Neural cell (in vitro differentiated cells): ENCODE results near the gene NIT1. TPM values are rescaled to one million over a fixed set of nuclear protein-coding genes. Genes with fewer than 3 reads are reported as not detected.

ENCODE experiments used
- H2AFZ ChIP-seq: fragments of 200-600, 300-800 bp; sonication (generic), shearing (Covaris generic); 2 replicates; pipeline ENCODE4 v1.6.0; 2014; ENCODE audit warnings: low read depth, mild to moderate bottlenecking, antibody characterized with exemption, low read length, moderate library complexity
- H3F3A ChIP-seq: fragments of 200-600 bp; shearing (Covaris generic); 2 replicates; pipeline ENCODE4 v1.6.1; 2016; ENCODE audit warnings: mild to moderate bottlenecking, moderate library complexity, mixed read lengths, antibody characterized with exemption, low read length; ENCODE audit not compliant: insufficient read depth, poor library complexity, severe bottlenecking
- H3K27ac ChIP-seq: fragments of 200-600, 300-800 bp; sonication (generic), shearing (Covaris generic); 2 replicates; pipeline ENCODE4 v1.5.1; 2014; ENCODE audit warnings: mild to moderate bottlenecking, low read length, moderate library complexity
- H3K27me3 ChIP-seq: fragments of 300-800, 200-600 bp; sonication (generic), shearing (Covaris generic); 2 replicates; pipeline ENCODE4 v1.6.0; 2014; ENCODE audit warnings: mild to moderate bottlenecking, low read depth, low read length, moderate library complexity; ENCODE audit not compliant: insufficient read depth
- H3K36me3 ChIP-seq: fragments of 300-800, 200-600 bp; sonication (generic), shearing (Covaris generic); 2 replicates; pipeline ENCODE4 v1.5.1; 2014; ENCODE audit warnings: mild to moderate bottlenecking, antibody characterized with exemption, low read length, moderate library complexity; ENCODE audit not compliant: insufficient read depth
- H3K4me2 ChIP-seq: fragments of 300-800, 200-600 bp; sonication (generic), shearing (Covaris generic); 2 replicates; pipeline ENCODE4 v1.6.0; 2014; ENCODE audit warnings: mild to moderate bottlenecking, low read length
- H3K4me3 ChIP-seq: fragments of 300-800, 200-600 bp; sonication (generic), shearing (Covaris generic); 2 replicates; pipeline ENCODE4 v1.5.1; 2014; ENCODE audit warnings: mild to moderate bottlenecking, low read length, moderate library complexity
- H3K79me2 ChIP-seq: fragments of 200-600 bp; shearing (Covaris generic); replicated peaks from 2 replicates; pipeline ENCODE4 v1.6.0; 2014; ENCODE audit warnings: mild to moderate bottlenecking, low read length, moderate library complexity; ENCODE audit not compliant: insufficient read depth
- H3K9ac ChIP-seq: fragments of 300-800, 200-600 bp; sonication (generic), shearing (Covaris generic); 2 replicates; pipeline ENCODE4 v1.6.1; 2016; ENCODE audit warnings: mild to moderate bottlenecking, low read length, mixed read lengths
- H3K9me2 ChIP-seq: fragments of 200-600 bp; shearing (Covaris generic); 2 replicates; pipeline ENCODE4 v1.6.1; 2016; ENCODE audit warnings: mild to moderate bottlenecking, low read length, mixed read lengths; ENCODE audit not compliant: insufficient read depth
- H3K9me3 ChIP-seq: fragments of 200-600, 300-800 bp; sonication (generic), shearing (Covaris generic); 2 replicates; pipeline ENCODE4 v1.6.1; 2016; ENCODE audit warnings: mild to moderate bottlenecking, mixed run types, low read length, moderate library complexity, mixed read lengths
- H4K20me1 ChIP-seq: fragments of 200-600 bp; shearing (Covaris generic); 2 replicates; pipeline ENCODE4 v1.6.1; 2016; ENCODE audit warnings: mild to moderate bottlenecking, mixed run types; ENCODE audit not compliant: insufficient read depth
- CTCF ChIP-seq: fragments of 450-650 bp; IDR thresholded peaks from 2 replicates; pipeline ENCODE4 v1.5.1; 2014; ENCODE audit warnings: antibody characterized with exemption, mild to moderate bottlenecking, moderate library complexity; ENCODE audit not compliant: poor library complexity, severe bottlenecking
- EP300 ChIP-seq: fragments of 450-650 bp; conservative IDR thresholded peaks from 2 replicates; pipeline ENCODE4 v1.6.1; 2014; ENCODE audit warnings: antibody characterized with exemption, mild to moderate bottlenecking, moderate library complexity; ENCODE audit not compliant: poor library complexity, severe bottlenecking
- EZH2 ChIP-seq: fragments of 200-600, 300-800 bp; shearing (Covaris generic), sonication (generic); IDR thresholded peaks from 2 replicates; pipeline ENCODE4 v1.6.1; 2014; ENCODE audit warnings: antibody characterized with exemption, low read length, borderline replicate concordance, mild to moderate bottlenecking; ENCODE audit not compliant: insufficient read depth, poor library complexity, severe bottlenecking
- MXI1 ChIP-seq: fragments of 450-650 bp; conservative IDR thresholded peaks from 2 replicates; pipeline ENCODE4 v1.6.1; 2014; ENCODE audit warnings: antibody characterized with exemption, mild to moderate bottlenecking; ENCODE audit not compliant: poor library complexity, severe bottlenecking
- POLR2AphosphoS5 ChIP-seq: IDR thresholded peaks from 2 replicates; pipeline ENCODE4 v1.6.1; 2012
- RAD21 ChIP-seq: fragments of 450-650 bp; conservative IDR thresholded peaks from 2 replicates; pipeline ENCODE4 v1.6.1; 2014; ENCODE audit warnings: antibody characterized with exemption, mild to moderate bottlenecking, moderate library complexity
- REST ChIP-seq: IDR thresholded peaks from 2 replicates; pipeline ENCODE4 v1.6.1; 2012; ENCODE audit warnings: borderline replicate concordance
- SMC3 ChIP-seq: fragments of 450-650 bp; conservative IDR thresholded peaks from 2 replicates; pipeline ENCODE4 v1.6.1; 2014; ENCODE audit warnings: antibody characterized with exemption, mild to moderate bottlenecking, moderate library complexity; ENCODE audit not compliant: poor library complexity
- TAF1 ChIP-seq: IDR thresholded peaks from 2 replicates; pipeline ENCODE4 v1.6.1; 2012; ENCODE audit warnings: low read depth
- polyA plus RNA-seq: library from polyadenylated mRNA; depleted of rRNA; stranded (reverse); fragments of >200 nt; gene quantifications from 2 replicates; pipeline ENCODE4 v1.2.3, GENCODE V29; 2014

The NIT1 gene
- polyA plus RNA-seq, 1 donor from 2014 or later, result 66.1 TPM

GRCh38 chr1:161091093-161091492, 26.8 kb upstream of the NIT1 start:
- Histone ChIP-seq H3K9me2 (no peaks in the 10 kb centered on the region), H3K9ac (no peak overlapping the region), H3K4me2 (no peak overlapping the region), H3F3A (no peaks in the 10 kb centered on the region), H3K4me3 (no peak overlapping the region), H4K20me1 (no peaks in the 10 kb centered on the region), H2AFZ (no peak overlapping the region), H3K27ac (no peak overlapping the region), H3K36me3 (no peaks in the 10 kb centered on the region), H3K27me3 (no peaks in the 10 kb centered on the region), H3K9me3 (no peaks in the 10 kb centered on the region), H3K79me2 (no peaks in the 10 kb centered on the region)
- TF ChIP-seq TAF1, result no peak
- TF ChIP-seq EZH2, result no peak
- TF ChIP-seq EP300, result no peak
- TF ChIP-seq POLR2AphosphoS5, result no peak
- TF ChIP-seq SMC3, result no peak
- TF ChIP-seq RAD21, result no peak
- no peak for TF ChIP-seq MXI1
- TF ChIP-seq REST, result no peak

GRCh38 chr1:161091796-161092507, 26.0 kb upstream of the NIT1 start:
- no peaks in the 10 kb centered on the region for H3K9me2 ChIP-seq
- H3K36me3 ChIP-seq, result no peaks in the 10 kb centered on the region
- no peaks in the 10 kb centered on the region for H4K20me1 ChIP-seq
- H3K9ac ChIP-seq, result no peak overlapping the region
- no peak overlapping the region for H3K4me3 ChIP-seq
- no peaks in the 10 kb centered on the region for H3F3A ChIP-seq
- H3K9me3 ChIP-seq, result no peaks in the 10 kb centered on the region
- no peak overlapping the region for H2AFZ ChIP-seq
- TF ChIP-seq SMC3 (no peak), EZH2 (no peak), RAD21 (no peak), CTCF (no peak), POLR2AphosphoS5 (no peak), MXI1 (no peak), EP300 (no peak)
- H3K27ac ChIP-seq, result no peak overlapping the region
- H3K79me2 ChIP-seq, result no peaks in the 10 kb centered on the region
- no peaks in the 10 kb centered on the region for H3K27me3 ChIP-seq
- no peak overlapping the region for H3K4me2 ChIP-seq
